GM12878 (cell line): ENCODE measurements around the gene GRM7. TPM values are rescaled to one million over a fixed set of nuclear protein-coding genes. Genes with fewer than 3 reads are reported as not detected.

Experiments used
- ATAC-seq: fragments of 200-7000 bp; cut with Tn5 transposase; 3 replicates; pipeline ENCODE4 v1.9.1; 2020; ENCODE audit warnings: mild to moderate bottlenecking, moderate library complexity
- BruUV-seq: library from RNA; stranded (reverse); fragments of 400-500 nt; replicated peaks from 2 replicates; lab custom pipeline; 2021; lab: Mats Ljungman, UMichigan
- CTCF ChIA-PET: fragments of 300-600 bp; sonication (Branson Sonifier 250); formaldehyde crosslinking; extraction: SDS; loops from one replicate; lab custom pipeline; 2021; ENCODE audit warnings: inconsistent platforms; lab: Yijun Ruan, JAX
- POLR2A ChIA-PET: fragments of 350-600 bp; formaldehyde crosslinking; extraction: SDS; loops from one replicate; lab custom pipeline; 2021; ENCODE audit warnings: inconsistent platforms; lab: Charles Lee
- RAD21 ChIA-PET: fragments of 300-600 bp; sonication (Branson Sonifier 250); formaldehyde crosslinking; loops from one replicate; lab custom pipeline; 2023; ENCODE audit warnings: antibody characterized with exemption; ENCODE audit not compliant: unreplicated experiment; lab: Charles Lee
- SMC1A ChIA-PET: fragments of 300-600 bp; sonication (Branson Sonifier 250); formaldehyde crosslinking; loops from one replicate; lab custom pipeline; 2023; ENCODE audit not compliant: unreplicated experiment, uncharacterized antibody; lab: Charles Lee
- DNase-seq: peaks from one replicate; pipeline ENCODE4 v3.0.0-alpha.2; 2011; ENCODE audit warnings: low read depth, low spot score
- FAIRE-seq: peaks from 3 replicates; lab custom pipeline; 2011; peaks lifted over from hg19 to GRCh38; lab: Jason Lieb, UNC
- H2AFZ ChIP-seq: 2 replicates; pipeline ENCODE4 v1.6.0; 2011; ENCODE audit warnings: low read depth, low read length, control low read depth; ENCODE audit not compliant: control insufficient read depth
- H3K27ac ChIP-seq: 2 replicates; pipeline ENCODE4 v1.5.1; 2011; ENCODE audit warnings: control low read depth; ENCODE audit not compliant: control insufficient read depth, insufficient read depth
- H3K27me3 ChIP-seq, 2 experiments: replicated peaks in 1 of 2; 2 replicates each; pipeline versions ENCODE4 v1.6.0 to v1.6.1; 2011; ENCODE audit warnings: low read length in 1 of 2; ENCODE audit not compliant: control insufficient read depth in 2 of 2, insufficient read depth in 2 of 2
- H3K36me3 ChIP-seq, 2 experiments: 2 replicates each; pipeline ENCODE4 v1.5.1; 2011; ENCODE audit warnings: low read length in 1 of 2; ENCODE audit not compliant: control insufficient read depth in 2 of 2, insufficient read depth in 2 of 2
- H3K4me1 ChIP-seq: 2 replicates; pipeline ENCODE4 v1.6.1; 2011; ENCODE audit warnings: mild to moderate bottlenecking, low read length, moderate library complexity, mixed read lengths; ENCODE audit not compliant: control insufficient read depth, insufficient read depth
- H3K4me2 ChIP-seq: 2 replicates; pipeline ENCODE4 v1.6.0; 2011; ENCODE audit warnings: control low read depth; ENCODE audit not compliant: control insufficient read depth, insufficient read depth
- H3K4me3 ChIP-seq: fragments of 200-600 bp; sonication (generic); 2 replicates; pipeline ENCODE4 v1.5.1; 2016
- H3K79me2 ChIP-seq: 2 replicates; pipeline ENCODE4 v1.6.0; 2011; ENCODE audit warnings: low read length; ENCODE audit not compliant: control insufficient read depth, insufficient read depth
- H3K9ac ChIP-seq: 2 replicates; pipeline ENCODE4 v1.8.0; 2011; ENCODE audit warnings: low read length, control low read depth, mixed read lengths; ENCODE audit not compliant: control insufficient read depth, insufficient read depth
- H3K9me3 ChIP-seq: replicated peaks from 3 replicates; pipeline ENCODE4 v1.5.1; 2011; ENCODE audit warnings: mild to moderate bottlenecking, low read length; ENCODE audit not compliant: control insufficient read depth, insufficient read depth
- H4K20me1 ChIP-seq: 2 replicates; pipeline ENCODE4 v1.6.0; 2011; ENCODE audit not compliant: control insufficient read depth, insufficient read depth
- ASH2L ChIP-seq: fragments of 300-600, 200-600 bp; sonication (generic); IDR thresholded peaks from 2 replicates; pipeline ENCODE4 v1.6.1; 2017; ENCODE audit warnings: low read depth, mild to moderate bottlenecking, borderline replicate concordance
- BMI1 ChIP-seq: fragments of 450-650 bp; IDR thresholded peaks from 2 replicates; pipeline ENCODE4 v1.6.1; 2016; ENCODE audit warnings: mild to moderate bottlenecking, moderate library complexity, borderline replicate concordance
- CREM ChIP-seq: IDR thresholded peaks from 2 replicates; pipeline ENCODE4 v1.6.1; 2014; ENCODE audit warnings: antibody characterized with exemption, low read depth
- EZH2 ChIP-seq: IDR thresholded peaks from 2 replicates; pipeline ENCODE4 v1.6.1; 2012; ENCODE audit warnings: low read depth, mild to moderate bottlenecking, control low read depth, inconsistent platforms, low read length, borderline replicate concordance; ENCODE audit not compliant: control insufficient read depth
- FOXM1 ChIP-seq: IDR thresholded peaks from 2 replicates; pipeline ENCODE4 v1.6.1; 2012; ENCODE audit warnings: low read depth, mild to moderate bottlenecking, inconsistent platforms, low read length, moderate library complexity
- MTA2 ChIP-seq: fragments of 450-650 bp; IDR thresholded peaks from 2 replicates; pipeline ENCODE4 v1.6.1; 2016; ENCODE audit warnings: low read depth, mild to moderate bottlenecking, moderate library complexity
- TCF12 ChIP-seq: IDR thresholded peaks from 2 replicates; pipeline ENCODE4 v1.6.1; 2011; ENCODE audit warnings: low read depth, mild to moderate bottlenecking, low read length
- TCF3 ChIP-seq: IDR thresholded peaks from 2 replicates; pipeline ENCODE4 v1.6.1; 2012; ENCODE audit warnings: low read depth, mild to moderate bottlenecking, low read length, borderline replicate concordance; ENCODE audit not compliant: insufficient read depth
- ZNF622 ChIP-seq: fragments of 450-650 bp; IDR thresholded peaks from 2 replicates; pipeline ENCODE4 v1.6.1; 2017; ENCODE audit warnings: mild to moderate bottlenecking, inconsistent platforms
- ZSCAN29 ChIP-seq: fragments of 450-650 bp; IDR thresholded peaks from 2 replicates; pipeline ENCODE4 v1.6.1; 2017; ENCODE audit warnings: mild to moderate bottlenecking, moderate library complexity
- WGBS: methylation state at CpG from one replicate; pipeline ENCODE4 v1.1.6; 2016; ENCODE audit warnings: low lambda C conversion rate; ENCODE audit not compliant: insufficient replicate concordance, insufficient coverage; ENCODE audit errors: missing lambda C conversion rate; 5-methylcytosine and 5-hydroxymethylcytosine counted together
- in situ Hi-C: fragments of 300-500 bp; cut with MboI; formaldehyde crosslinking; loops from 9 replicates; pipeline ENCODE4 v1.14.3; 2018; ENCODE audit warnings: mixed read lengths
- intact Hi-C: fragments of 100-400 bp; cut with micrococcal nuclease; formaldehyde crosslinking; loops from one replicate; pipeline ENCODE4 v1.14.2; 2022; ENCODE audit not compliant: unreplicated experiment
- polyA plus RNA-seq, 11 experiments: library from polyadenylated mRNA; depleted of rRNA in 4 of 11; unstranded in 6 of 11; stranded (reverse) in 5 of 11; fragments of >200 nt; fragmentation: Nextera tagmentation in 4 of 11; fragmentation: Illumina TruSeq in 1 of 11; extraction: Ambion mirVana in 4 of 11; extraction: Trizol in 1 of 11; gene quantifications; 1 replicate in 1 of 11; 2 replicates in 10 of 11; pipeline versions ENCODE4 v1.2.1 to v1.2.3, GENCODE V29; 2011 to 2016; ENCODE audit warnings: inconsistent platforms in 2 of 11, missing spikeins in 2 of 11, low read depth in 1 of 11
- total RNA-seq, 4 experiments: library from RNA; depleted of rRNA in 3 of 4; stranded (reverse); fragments of >200 nt in 3 of 4; fragmentation: Illumina TruSeq in 1 of 4; extraction: Trizol in 1 of 4; gene quantifications; 2 replicates each; pipeline versions ENCODE4 v1.2.1 to v1.2.3, GENCODE V29; 2013 to 2021
- TF ChIP-seq, protein P1 (sequence below): fragments of 450-650 bp; conservative IDR thresholded peaks from 2 replicates; pipeline ENCODE4 v1.6.1; 2017; ENCODE audit warnings: mild to moderate bottlenecking, moderate library complexity
- TF ChIP-seq, protein P2 (sequence below): fragments of 450-650 bp; formaldehyde crosslinking; IDR thresholded peaks from 2 replicates; pipeline ENCODE4 v1.5.0; 2022; ENCODE audit warnings: mild to moderate bottlenecking, missing genetic modification characterization

GRM7 gene
- total and polyA plus RNA-seq, 10 of the 15 experiments (the other 5 are each of a cell fraction or from before 2014, with no cell fraction given): not detected

DNA sequence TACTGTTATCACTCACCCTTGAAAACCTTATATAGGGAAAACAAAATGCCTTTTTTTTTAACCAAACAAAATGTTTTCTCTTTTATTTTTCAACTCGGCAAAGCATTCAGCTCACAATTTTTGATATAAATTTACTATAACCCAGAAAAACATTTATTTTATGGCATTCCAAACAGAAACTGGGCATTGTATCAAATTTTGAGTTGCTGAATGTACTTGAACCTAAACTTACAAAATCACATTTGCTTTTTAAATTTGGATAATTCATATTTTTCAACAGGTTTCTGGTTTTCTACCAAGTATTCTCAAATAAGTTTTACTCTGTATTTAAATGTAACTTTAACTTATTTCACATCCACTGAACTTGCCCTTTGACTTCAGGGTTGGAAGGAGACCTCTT lies 405.6 kb downstream of the GRM7 start:
- H3K36me3 ChIP-seq: no peaks in the 10 kb centered on the region
- no peak for TF ChIP-seq TCF3
- no peak for TF ChIP-seq TCF12
- no peak for TF ChIP-seq CREM
- no peak for TF ChIP-seq ZSCAN29
- TF ChIP-seq FOXM1: no peak
- no peak for TF ChIP-seq ZNF622
- TF ChIP-seq, protein P1, sequence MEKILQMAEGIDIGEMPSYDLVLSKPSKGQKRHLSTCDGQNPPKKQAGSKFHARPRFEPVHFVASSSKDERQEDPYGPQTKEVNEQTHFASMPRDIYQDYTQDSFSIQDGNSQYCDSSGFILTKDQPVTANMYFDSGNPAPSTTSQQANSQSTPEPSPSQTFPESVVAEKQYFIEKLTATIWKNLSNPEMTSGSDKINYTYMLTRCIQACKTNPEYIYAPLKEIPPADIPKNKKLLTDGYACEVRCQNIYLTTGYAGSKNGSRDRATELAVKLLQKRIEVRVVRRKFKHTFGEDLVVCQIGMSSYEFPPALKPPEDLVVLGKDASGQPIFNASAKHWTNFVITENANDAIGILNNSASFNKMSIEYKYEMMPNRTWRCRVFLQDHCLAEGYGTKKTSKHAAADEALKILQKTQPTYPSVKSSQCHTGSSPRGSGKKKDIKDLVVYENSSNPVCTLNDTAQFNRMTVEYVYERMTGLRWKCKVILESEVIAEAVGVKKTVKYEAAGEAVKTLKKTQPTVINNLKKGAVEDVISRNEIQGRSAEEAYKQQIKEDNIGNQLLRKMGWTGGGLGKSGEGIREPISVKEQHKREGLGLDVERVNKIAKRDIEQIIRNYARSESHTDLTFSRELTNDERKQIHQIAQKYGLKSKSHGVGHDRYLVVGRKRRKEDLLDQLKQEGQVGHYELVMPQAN: no peak
- TF ChIP-seq, protein P2, sequence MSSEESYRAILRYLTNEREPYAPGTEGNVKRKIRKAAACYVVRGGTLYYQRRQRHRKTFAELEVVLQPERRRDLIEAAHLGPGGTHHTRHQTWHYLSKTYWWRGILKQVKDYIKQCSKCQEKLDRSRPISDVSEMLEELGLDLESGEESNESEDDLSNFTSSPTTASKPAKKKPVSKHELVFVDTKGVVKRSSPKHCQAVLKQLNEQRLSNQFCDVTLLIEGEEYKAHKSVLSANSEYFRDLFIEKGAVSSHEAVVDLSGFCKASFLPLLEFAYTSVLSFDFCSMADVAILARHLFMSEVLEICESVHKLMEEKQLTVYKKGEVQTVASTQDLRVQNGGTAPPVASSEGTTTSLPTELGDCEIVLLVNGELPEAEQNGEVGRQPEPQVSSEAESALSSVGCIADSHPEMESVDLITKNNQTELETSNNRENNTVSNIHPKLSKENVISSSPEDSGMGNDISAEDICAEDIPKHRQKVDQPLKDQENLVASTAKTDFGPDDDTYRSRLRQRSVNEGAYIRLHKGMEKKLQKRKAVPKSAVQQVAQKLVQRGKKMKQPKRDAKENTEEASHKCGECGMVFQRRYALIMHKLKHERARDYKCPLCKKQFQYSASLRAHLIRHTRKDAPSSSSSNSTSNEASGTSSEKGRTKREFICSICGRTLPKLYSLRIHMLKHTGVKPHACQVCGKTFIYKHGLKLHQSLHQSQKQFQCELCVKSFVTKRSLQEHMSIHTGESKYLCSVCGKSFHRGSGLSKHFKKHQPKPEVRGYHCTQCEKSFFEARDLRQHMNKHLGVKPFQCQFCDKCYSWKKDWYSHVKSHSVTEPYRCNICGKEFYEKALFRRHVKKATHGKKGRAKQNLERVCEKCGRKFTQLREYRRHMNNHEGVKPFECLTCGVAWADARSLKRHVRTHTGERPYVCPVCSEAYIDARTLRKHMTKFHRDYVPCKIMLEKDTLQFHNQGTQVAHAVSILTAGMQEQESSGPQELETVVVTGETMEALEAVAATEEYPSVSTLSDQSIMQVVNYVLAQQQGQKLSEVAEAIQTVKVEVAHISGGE: no peak
- no peak for TF ChIP-seq ASH2L
- TF ChIP-seq MTA2: no peak
- no peak for TF ChIP-seq EZH2
- TF ChIP-seq BMI1: no peak
- no peak overlapping the region for H3K27ac ChIP-seq
- RAD21 ChIA-PET: no interaction called here
- H3K79me2 ChIP-seq: no peaks in the 10 kb centered on the region
- H3K4me1 ChIP-seq: no peaks in the 10 kb centered on the region
- BruUV-seq: no TSS peak
- FAIRE-seq (no peak), ATAC-seq (no peak), DNase-seq (no peak)
- H2AFZ ChIP-seq: no peak overlapping the region
- SMC1A ChIA-PET: no interaction called here
- intact Hi-C loops (no loop called here), in situ Hi-C loops (no loop called here)
- POLR2A ChIA-PET: no interaction called here
- CTCF ChIA-PET: no interaction called here
- no peak overlapping the region for H3K9ac ChIP-seq
- H4K20me1 ChIP-seq: no peaks in the 10 kb centered on the region
- H3K4me3 ChIP-seq: no peak overlapping the region
- H3K4me2 ChIP-seq: no peak overlapping the region
- WGBS: 44% methylated on average over 1 of the region's 1 CpG
- no peaks in the 10 kb centered on the region for H3K27me3 ChIP-seq
- H3K9me3 ChIP-seq: no peaks in the 10 kb centered on the region
